Testis (tissue), 2 donors: ENCODE results near the gene STK36.

ENCODE experiments used
- CTCF ChIP-seq, 3 experiments: fragments of 450-650 bp in 2 of 3; fragments of 200-600 bp in 1 of 3; sonication (generic) in 1 of 3; IDR thresholded peaks; one replicate each; pipeline ENCODE4 v1.5.1; 2016 to 2019; ENCODE audit warnings: antibody characterized with exemption in 3 of 3, mild to moderate bottlenecking in 2 of 3, moderate library complexity in 1 of 3
- POLR2A ChIP-seq: fragments of 450-650 bp; IDR thresholded peaks from one replicate; pipeline ENCODE4 v1.6.1; 2017; ENCODE audit warnings: antibody characterized with exemption, mild to moderate bottlenecking, moderate library complexity

- TF ChIP-seq POLR2A, result no peak
- TF ChIP-seq CTCF (IDR thresholded peaks at IDR 0.05), result no peak
These were observed 29.7 kb upstream of the STK36 start for GRCh38 chr2:218642121-218642656.
